HepG2 (cell line): ENCODE measurements around the gene QSOX2. TPM values are rescaled to one million over a fixed set of nuclear protein-coding genes. Genes with fewer than 3 reads are reported as not detected.

ENCODE experiments used
- ARNT2 ChIP-seq: sonication (generic); formaldehyde crosslinking; IDR thresholded peaks from 2 replicates; pipeline ENCODE4 v1.8.0; 2022; ENCODE audit warnings: mild to moderate bottlenecking, low read depth, missing genetic modification reagents, moderate library complexity
- ATRX ChIP-seq: sonication (generic); formaldehyde crosslinking; IDR thresholded peaks from 2 replicates; pipeline ENCODE4 v1.4.0; 2020; ENCODE audit warnings: missing genetic modification reagents, borderline replicate concordance
- BRF2 ChIP-seq: sonication (generic); formaldehyde crosslinking; IDR thresholded peaks from 2 replicates; pipeline ENCODE4 v1.8.1; 2022; ENCODE audit warnings: mild to moderate bottlenecking, missing genetic modification reagents
- EP300 ChIP-seq, 3 experiments: sonication (generic) in 1 of 3; formaldehyde crosslinking in 1 of 3; IDR thresholded peaks; 2 replicates each; pipeline versions ENCODE4 v1.5.1 to v1.6.1; 2011 to 2020; ENCODE audit warnings: low read depth in 2 of 3, low read length in 2 of 3, borderline replicate concordance in 1 of 3, improper control_type of control experiment in 1 of 3, mild to moderate bottlenecking in 1 of 3, missing genetic modification reagents in 1 of 3, moderate library complexity in 1 of 3
- ETV5 ChIP-seq: IDR thresholded peaks from 2 replicates; pipeline ENCODE4 v1.6.1; 2018; ENCODE audit warnings: missing biosample characterization, missing genetic modification reagents, inconsistent platforms, borderline replicate concordance
- GATAD2A ChIP-seq: IDR thresholded peaks from 2 replicates; pipeline ENCODE4 v1.6.1; 2016
- NCOR1 ChIP-seq: fragments of 200-600 bp; sonication (generic); IDR thresholded peaks from 2 replicates; pipeline ENCODE4 v1.7.0; 2017; ENCODE audit warnings: antibody characterized with exemption, low read length, borderline replicate concordance
- NFYC ChIP-seq: IDR thresholded peaks from 2 replicates; pipeline ENCODE4 v1.6.1; 2016; ENCODE audit warnings: missing genetic modification reagents, missing compliant biosample characterization
- PHF5A ChIP-seq: IDR thresholded peaks from one replicate; pipeline ENCODE4 v1.6.1; 2018; ENCODE audit warnings: low read depth, missing genetic modification reagents; ENCODE audit not compliant: unreplicated experiment
- RARA ChIP-seq: IDR thresholded peaks from 2 replicates; pipeline ENCODE4 v1.6.1; 2016; ENCODE audit warnings: missing genetic modification reagents, missing compliant biosample characterization
- REXO4 ChIP-seq: sonication (generic); formaldehyde crosslinking; IDR thresholded peaks from 2 replicates; pipeline ENCODE4 v1.8.0; 2022; ENCODE audit warnings: missing genetic modification reagents, mild to moderate bottlenecking, borderline replicate concordance
- SMARCE1 ChIP-seq: fragments of 450-650 bp; IDR thresholded peaks from 2 replicates; pipeline ENCODE4 v1.6.1; 2017; ENCODE audit warnings: borderline replicate concordance
- SRY ChIP-seq: sonication (generic); formaldehyde crosslinking; IDR thresholded peaks from 2 replicates; pipeline ENCODE4 v1.8.0; 2022; ENCODE audit warnings: mild to moderate bottlenecking, missing genetic modification reagents
- TBL1XR1 ChIP-seq: fragments of 150-350 bp; IDR thresholded peaks from 2 replicates; pipeline ENCODE4 v1.6.1; 2014; ENCODE audit warnings: borderline replicate concordance, low read length; ENCODE audit not compliant: partially characterized antibody
- TERF1 ChIP-seq: sonication (generic); formaldehyde crosslinking; IDR thresholded peaks from 2 replicates; pipeline ENCODE4 v1.8.0; 2022; ENCODE audit warnings: mild to moderate bottlenecking, missing genetic modification reagents, moderate library complexity
- ZMAT5 ChIP-seq: sonication (generic); formaldehyde crosslinking; IDR thresholded peaks from 2 replicates; pipeline ENCODE4 v1.5.0; 2020; ENCODE audit warnings: mild to moderate bottlenecking, low read depth, missing genetic modification reagents, borderline replicate concordance
- ZNF350 ChIP-seq: sonication (generic); formaldehyde crosslinking; IDR thresholded peaks from 2 replicates; pipeline ENCODE4 v1.4.0; 2020; ENCODE audit warnings: mild to moderate bottlenecking, low read depth, missing genetic modification reagents, borderline replicate concordance
- ZNF451 ChIP-seq: sonication (generic); formaldehyde crosslinking; IDR thresholded peaks from 2 replicates; pipeline ENCODE4 v1.5.0; 2020; ENCODE audit warnings: mild to moderate bottlenecking, missing genetic modification reagents
- ZNF576 ChIP-seq: sonication (generic); formaldehyde crosslinking; IDR thresholded peaks from 2 replicates; pipeline ENCODE4 v1.4.0; 2020; ENCODE audit warnings: mild to moderate bottlenecking, missing genetic modification reagents
- ZNF615 ChIP-seq: sonication (generic); formaldehyde crosslinking; IDR thresholded peaks from 2 replicates; pipeline ENCODE4 v1.5.0; 2020; ENCODE audit warnings: mild to moderate bottlenecking, missing genetic modification reagents, borderline replicate concordance
- polyA plus RNA-seq, 8 experiments: library from polyadenylated mRNA; depleted of rRNA in 3 of 8; stranded (reverse) in 7 of 8; unstranded in 1 of 8; fragments of >200 nt; fragmentation: Illumina TruSeq in 4 of 8; extraction: Trizol in 4 of 8; gene quantifications; 2 replicates each; pipeline versions ENCODE4 v1.2.1 to v1.2.3, GENCODE V29; 2011 to 2016; ENCODE audit warnings: low read depth in 4 of 8, missing spikeins in 1 of 8, mixed read lengths in 1 of 8; ENCODE audit not compliant: insufficient read depth in 1 of 8
- total RNA-seq, 5 experiments: library from RNA; depleted of rRNA; stranded (reverse); fragments of >200 nt; fragmentation: Illumina TruSeq; extraction: Trizol; gene quantifications; 2 replicates each; pipeline ENCODE4 v1.2.3, GENCODE V29; 2016; ENCODE audit warnings: low read depth in 1 of 5
- TF ChIP-seq, protein P1 (sequence below): sonication (generic); formaldehyde crosslinking; IDR thresholded peaks from 2 replicates; pipeline ENCODE4 v1.5.0; 2020; ENCODE audit warnings: missing genetic modification reagents, mild to moderate bottlenecking, borderline replicate concordance
- TF ChIP-seq, protein P2 (sequence below): sonication (generic); formaldehyde crosslinking; IDR thresholded peaks from 2 replicates; pipeline ENCODE4 v1.8.0; 2023; ENCODE audit warnings: mild to moderate bottlenecking, missing genetic modification reagents
- TF ChIP-seq, protein P3 (sequence below): IDR thresholded peaks from 2 replicates; pipeline ENCODE4 v1.6.1; 2016; ENCODE audit warnings: low read depth

The QSOX2 gene
- total and polyA plus RNA-seq, 2 of the 13 experiments (the other 11 are each of a cell fraction or from before 2014, with no cell fraction given), result 27.1 to 42.1 TPM

- TF ChIP-seq ZNF615 (CRISPR knock-in tag) (no peak), SRY (CRISPR knock-in tag) (no peak), ATRX (CRISPR knock-in tag) (no peak), NFYC (CRISPR knock-in tag) (no peak), GATAD2A (CRISPR knock-in tag) (peak; percentile 28; the same call in 1 of the 2 replicates), REXO4 (CRISPR knock-in tag) (no peak), ETV5 (CRISPR knock-in tag) (no peak; the same call in 1 of the 2 replicates), TERF1 (CRISPR knock-in tag) (no peak), RARA (CRISPR knock-in tag) (peak; percentile 75), ZNF350 (CRISPR knock-in tag) (no peak), PHF5A (CRISPR knock-in tag) (no peak), BRF2 (CRISPR knock-in tag) (no peak), ARNT2 (CRISPR knock-in tag) (no peak), ZNF451 (no peak), TBL1XR1 (no peak), EP300 (IDR thresholded peaks at IDR 0.05; ENCODE audit: low read depth in 2 of 2, low read length in 2 of 2) (peak in 1 of 2 experiments; percentile 52; a peak in 2 of 4 replicates), EP300 (CRISPR knock-in tag; IDR thresholded peaks at IDR 0.05; ENCODE audit: borderline replicate concordance) (0 out of 2 replicates have a peak, but pooled peaks have one; percentile 14), NCOR1 (no peak), ZNF576 (CRISPR knock-in tag) (no peak), ZMAT5 (no peak), SMARCE1 (no peak)
- TF ChIP-seq, protein P1, sequence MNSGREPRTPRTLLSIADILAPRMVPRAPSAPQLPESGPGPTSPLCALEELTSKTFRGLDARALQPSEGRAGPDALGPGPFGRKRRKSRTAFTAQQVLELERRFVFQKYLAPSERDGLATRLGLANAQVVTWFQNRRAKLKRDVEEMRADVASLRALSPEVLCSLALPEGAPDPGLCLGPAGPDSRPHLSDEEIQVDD (CRISPR knock-in tag), result no peak
- TF ChIP-seq, protein P2, sequence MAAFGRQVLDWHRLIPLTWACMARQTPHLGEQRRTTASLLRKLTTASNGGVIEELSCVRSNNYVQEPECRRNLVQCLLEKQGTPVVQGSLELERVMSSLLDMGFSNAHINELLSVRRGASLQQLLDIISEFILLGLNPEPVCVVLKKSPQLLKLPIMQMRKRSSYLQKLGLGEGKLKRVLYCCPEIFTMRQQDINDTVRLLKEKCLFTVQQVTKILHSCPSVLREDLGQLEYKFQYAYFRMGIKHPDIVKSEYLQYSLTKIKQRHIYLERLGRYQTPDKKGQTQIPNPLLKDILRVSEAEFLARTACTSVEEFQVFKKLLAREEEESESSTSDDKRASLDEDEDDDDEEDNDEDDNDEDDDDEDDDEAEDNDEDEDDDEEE (CRISPR knock-in tag), result no peak
- TF ChIP-seq, protein P3, sequence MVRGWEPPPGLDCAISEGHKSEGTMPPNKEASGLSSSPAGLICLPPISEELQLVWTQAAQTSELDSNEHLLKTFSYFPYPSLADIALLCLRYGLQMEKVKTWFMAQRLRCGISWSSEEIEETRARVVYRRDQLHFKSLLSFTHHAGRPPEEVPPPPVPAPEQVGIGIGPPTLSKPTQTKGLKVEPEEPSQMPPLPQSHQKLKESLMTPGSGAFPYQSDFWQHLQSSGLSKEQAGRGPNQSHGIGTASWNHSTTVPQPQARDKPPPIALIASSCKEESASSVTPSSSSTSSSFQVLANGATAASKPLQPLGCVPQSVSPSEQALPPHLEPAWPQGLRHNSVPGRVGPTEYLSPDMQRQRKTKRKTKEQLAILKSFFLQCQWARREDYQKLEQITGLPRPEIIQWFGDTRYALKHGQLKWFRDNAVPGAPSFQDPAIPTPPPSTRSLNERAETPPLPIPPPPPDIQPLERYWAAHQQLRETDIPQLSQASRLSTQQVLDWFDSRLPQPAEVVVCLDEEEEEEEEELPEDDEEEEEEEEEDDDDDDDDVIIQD (CRISPR knock-in tag), result no peak
These were observed 1.3 kb downstream of the QSOX2 start (continued) for GRCh38 chr9:136244122-136244968.
